GM13976 (cell line): Measurements from ENCODE around the gene FAM24A.

ENCODE experiments used
- DNase-seq: peaks from one replicate; pipeline ENCODE4 v3.0.0; 2012; ENCODE audit warnings: low spot score
- in situ Hi-C: fragments of 300-500 bp; cut with MboI; formaldehyde crosslinking; loops from one replicate; pipeline ENCODE4 v1.12.0; 2022; ENCODE audit warnings: low sequenced_read_pairs, mixed read lengths, inconsistent platforms; ENCODE audit not compliant: unreplicated experiment
- TF ChIP-seq, protein P1 (sequence below): IDR thresholded peaks from 2 replicates; pipeline ENCODE4 v1.5.1; 2012; ENCODE audit warnings: borderline replicate concordance, mild to moderate bottlenecking; ENCODE audit not compliant: insufficient read depth; ENCODE audit errors: extremely low read depth, missing control alignments, control extremely low read depth

Gene FAM24A

GRCh38 chr10:122875843-122876466, 34.5 kb upstream of the FAM24A start:
- no peak for DNase-seq
- TF ChIP-seq, protein P1, sequence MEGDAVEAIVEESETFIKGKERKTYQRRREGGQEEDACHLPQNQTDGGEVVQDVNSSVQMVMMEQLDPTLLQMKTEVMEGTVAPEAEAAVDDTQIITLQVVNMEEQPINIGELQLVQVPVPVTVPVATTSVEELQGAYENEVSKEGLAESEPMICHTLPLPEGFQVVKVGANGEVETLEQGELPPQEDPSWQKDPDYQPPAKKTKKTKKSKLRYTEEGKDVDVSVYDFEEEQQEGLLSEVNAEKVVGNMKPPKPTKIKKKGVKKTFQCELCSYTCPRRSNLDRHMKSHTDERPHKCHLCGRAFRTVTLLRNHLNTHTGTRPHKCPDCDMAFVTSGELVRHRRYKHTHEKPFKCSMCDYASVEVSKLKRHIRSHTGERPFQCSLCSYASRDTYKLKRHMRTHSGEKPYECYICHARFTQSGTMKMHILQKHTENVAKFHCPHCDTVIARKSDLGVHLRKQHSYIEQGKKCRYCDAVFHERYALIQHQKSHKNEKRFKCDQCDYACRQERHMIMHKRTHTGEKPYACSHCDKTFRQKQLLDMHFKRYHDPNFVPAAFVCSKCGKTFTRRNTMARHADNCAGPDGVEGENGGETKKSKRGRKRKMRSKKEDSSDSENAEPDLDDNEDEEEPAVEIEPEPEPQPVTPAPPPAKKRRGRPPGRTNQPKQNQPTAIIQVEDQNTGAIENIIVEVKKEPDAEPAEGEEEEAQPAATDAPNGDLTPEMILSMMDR: no peak
- in situ Hi-C loops: no loop called here

DNA sequence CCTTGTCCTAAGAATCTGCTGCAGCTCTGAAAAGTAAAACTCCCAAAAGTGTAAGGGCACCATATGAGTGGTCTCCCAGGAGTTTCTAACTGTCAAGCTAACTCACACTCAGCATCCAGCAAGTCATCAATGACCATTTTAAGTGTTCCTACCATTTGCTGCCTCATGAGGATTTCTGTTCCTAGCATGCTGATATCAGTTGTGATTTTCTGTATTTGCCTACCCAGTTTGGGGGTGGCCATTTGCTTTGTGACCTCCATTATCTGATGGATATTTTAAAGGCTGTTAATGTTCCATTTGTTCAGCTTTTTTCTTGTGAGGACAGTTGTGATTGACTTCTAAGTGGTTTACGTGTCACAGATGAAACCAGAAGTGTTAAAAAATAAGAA, 33.9 kb upstream of the FAM24A start:
- in situ Hi-C loops: no loop called here
- no peak for DNase-seq
- TF ChIP-seq, protein P1: no peak

- DNase-seq: no peak
- in situ Hi-C loops: no loop called here
- TF ChIP-seq, protein P1: no peak
Measured at GRCh38 chr10:122877264-122877663, 33.1 kb upstream of the FAM24A start.

- DNase-seq: peak; percentile 22
- TF ChIP-seq, protein P1: no peak
- in situ Hi-C loops: no loop called here
Measured at GRCh38 chr10:122878799-122879338, 31.5 kb upstream of the FAM24A start.

DNA sequence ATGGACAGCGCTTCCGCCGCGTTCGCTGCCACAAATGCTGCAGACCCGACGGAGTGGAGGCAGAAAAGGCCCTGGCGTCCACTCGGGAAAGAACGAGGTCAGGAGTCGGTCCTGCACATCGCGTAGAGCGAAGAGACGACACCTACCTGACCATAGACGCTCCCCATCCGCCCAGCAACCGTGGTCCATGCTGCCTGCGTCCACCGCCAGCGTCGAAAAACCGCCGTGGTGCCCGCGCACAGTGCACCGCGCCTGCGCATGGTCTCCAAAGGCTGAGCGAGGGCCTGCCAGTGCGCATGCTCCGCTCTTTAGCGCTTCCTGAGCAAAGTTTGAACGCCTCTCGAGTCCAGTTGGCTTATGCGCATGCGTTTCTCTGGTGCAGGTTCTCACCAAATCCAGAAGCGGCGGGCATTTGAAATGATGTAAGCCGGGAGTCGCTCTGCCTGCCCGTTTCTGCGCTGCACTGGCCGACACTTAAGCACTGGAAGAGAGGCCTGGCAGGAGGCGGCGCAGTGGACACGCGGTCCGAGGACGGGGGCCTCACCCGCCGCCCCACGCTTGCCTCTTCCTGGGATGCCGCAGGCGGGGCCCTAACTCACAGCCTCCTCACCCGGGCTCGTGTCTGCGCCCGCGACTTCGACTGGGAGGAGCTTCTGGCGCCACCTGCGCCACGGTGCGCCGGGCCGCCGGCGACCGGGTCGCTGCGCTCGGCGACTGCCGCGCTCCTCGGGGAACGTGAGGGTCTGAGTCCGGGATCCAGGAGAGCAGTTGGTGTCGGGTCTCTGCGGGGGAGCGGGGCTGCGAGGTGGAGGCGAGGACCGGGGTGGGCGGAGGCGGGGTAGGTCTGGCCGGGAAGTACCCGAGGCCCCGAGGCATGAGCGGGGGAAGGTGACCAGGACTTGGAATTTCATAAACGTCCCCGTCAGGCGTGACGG, 30.8 kb upstream of the FAM24A start, which contains the start of gene FAM24B:
Gene FAM24B (minus strand): TSS at position 243 of the 935 bp plus-strand sequence. CDS start 29,066 bp downstream, outside the sequence.
- peak; percentile 94 for DNase-seq
- in situ Hi-C loops: no loop called here
- TF ChIP-seq, protein P1: no peak

DNA sequence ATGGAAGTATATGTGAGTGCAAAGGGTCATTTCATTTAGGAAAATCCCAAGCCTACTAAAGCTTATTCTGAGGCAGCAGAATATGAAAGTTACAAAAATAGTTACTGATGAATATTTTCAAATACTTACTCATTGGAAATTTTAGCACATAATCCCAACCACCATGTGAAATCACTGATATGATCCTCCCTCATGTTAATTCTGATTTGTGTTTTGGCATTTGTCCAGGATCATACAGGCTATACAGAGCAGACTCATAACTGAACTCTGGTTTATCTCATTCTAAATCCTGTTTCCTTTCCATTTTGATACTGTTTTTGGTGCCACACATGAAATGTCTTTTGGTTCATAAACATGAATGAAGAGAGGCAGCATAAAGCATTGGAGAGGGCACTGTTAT, 27.6 kb upstream of the FAM24A start:
- DNase-seq: no peak
- in situ Hi-C loops: no loop called here
- TF ChIP-seq, protein P1: no peak
